H1 (cell line): ENCODE measurements around the gene TRIP13. TPM values are rescaled to one million over a fixed set of nuclear protein-coding genes. Genes with fewer than 3 reads are reported as not detected.

ENCODE experiments used
- CTCF ChIA-PET: fragments of 300-600 bp; sonication (Branson Sonifier 250); formaldehyde crosslinking; loops from one replicate; lab custom pipeline; 2021; ENCODE audit not compliant: partially characterized antibody; lab: Charles Lee
- POLR2A ChIA-PET: fragments of 300-600 bp; sonication (Branson Sonifier 250); formaldehyde crosslinking; loops from one replicate; lab custom pipeline; 2021; ENCODE audit warnings: inconsistent platforms; ENCODE audit not compliant: partially characterized antibody; lab: Charles Lee
- DNase-seq, 2 experiments: peaks; one replicate each; pipeline versions ENCODE4 v3.0.0 to v3.0.0-alpha.2; 2010 to 2022; ENCODE audit warnings: low spot score in 2 of 2, low read depth in 1 of 2, mixed read lengths in 1 of 2
- FAIRE-seq: peaks from 2 replicates; lab custom pipeline; 2011; peaks lifted over from hg19 to GRCh38; lab: Jason Lieb, UNC
- H2AFZ ChIP-seq: 2 replicates; pipeline ENCODE4 v1.8.1; 2012; ENCODE audit warnings: low read length, inconsistent platforms
- H2AK5ac ChIP-seq: 2 replicates; pipeline ENCODE4 v1.6.1; 2013; ENCODE audit warnings: low read depth, low read length
- H2BK120ac ChIP-seq: replicated peaks from 2 replicates; pipeline ENCODE3; 2013; ENCODE audit warnings: low read depth, low read length, inconsistent platforms
- H2BK12ac ChIP-seq: 2 replicates; pipeline ENCODE4 v1.6.1; 2013; ENCODE audit warnings: low read depth, low read length
- H2BK15ac ChIP-seq: 2 replicates; pipeline ENCODE4 v1.6.1; 2013; ENCODE audit warnings: low read length
- H2BK20ac ChIP-seq: 2 replicates; pipeline ENCODE4 v1.6.1; 2013; ENCODE audit warnings: low read length
- H2BK5ac ChIP-seq: 2 replicates; pipeline ENCODE4 v1.6.1; 2013; ENCODE audit warnings: low read depth, low read length
- H3K14ac ChIP-seq: 2 replicates; pipeline ENCODE4 v1.6.1; 2013; ENCODE audit warnings: inconsistent platforms; ENCODE audit not compliant: insufficient read length
- H3K18ac ChIP-seq: 2 replicates; pipeline ENCODE4 v1.6.1; 2013; ENCODE audit warnings: low read length; ENCODE audit errors: extremely low read depth
- H3K23ac ChIP-seq: 2 replicates; pipeline ENCODE4 v1.6.1; 2013; ENCODE audit warnings: inconsistent platforms; ENCODE audit not compliant: insufficient read length
- H3K23me2 ChIP-seq: 2 replicates; pipeline ENCODE4 v1.6.1; 2013; ENCODE audit warnings: low read depth, low read length
- H3K27ac ChIP-seq: 2 replicates; pipeline ENCODE4 v1.6.1; 2011; ENCODE audit warnings: low read depth, low read length, inconsistent platforms
- H3K27me3 ChIP-seq, 4 experiments: replicated peaks in 1 of 4; 1 replicate in 1 of 4; 2 replicates in 3 of 4; pipeline versions ENCODE4 v1.6.1 to v1.8.1; 2011 to 2013; ENCODE audit warnings: low read length in 3 of 4, mild to moderate bottlenecking in 3 of 4, inconsistent platforms in 2 of 4, mixed read lengths in 2 of 4, moderate library complexity in 1 of 4; ENCODE audit not compliant: control insufficient read depth in 3 of 4, insufficient read depth in 3 of 4; ENCODE audit errors: extremely low read depth in 1 of 4
- H3K36me3 ChIP-seq, 4 experiments: 2 replicates each; pipeline versions ENCODE4 v1.6.1 to v1.8.1; 2011 to 2013; ENCODE audit warnings: mild to moderate bottlenecking in 4 of 4, low read length in 3 of 4, moderate library complexity in 2 of 4, control low read depth in 1 of 4, inconsistent platforms in 1 of 4; ENCODE audit not compliant: insufficient read depth in 4 of 4, control insufficient read depth in 2 of 4
- H3K4ac ChIP-seq: replicated peaks from 2 replicates; pipeline ENCODE3; 2013; ENCODE audit warnings: low read length, low read depth, mixed read lengths, inconsistent platforms; ENCODE audit not compliant: insufficient read length
- H3K4me1 ChIP-seq, 4 experiments: replicated peaks in 1 of 4; 1 replicate in 1 of 4; 2 replicates in 3 of 4; pipeline versions ENCODE4 v1.6.1 to v1.8.1; 2011 to 2013; ENCODE audit warnings: low read length in 3 of 4, inconsistent platforms in 2 of 4, mixed read lengths in 1 of 4; ENCODE audit not compliant: insufficient read depth in 4 of 4, control insufficient read depth in 3 of 4
- H3K4me2 ChIP-seq, 2 experiments: 2 replicates each; pipeline versions ENCODE4 v1.6.1 to v1.8.1; 2011 to 2013; ENCODE audit warnings: low read depth in 2 of 2, low read length in 2 of 2, control low read depth in 1 of 2, inconsistent platforms in 1 of 2, mild to moderate bottlenecking in 1 of 2; ENCODE audit not compliant: insufficient read depth in 1 of 2
- H3K4me3 ChIP-seq, 4 experiments: fragments of 200-600, 300-600 bp in 1 of 4; sonication (generic), shearing (Covaris generic), sonication (Bioruptor Twin) in 1 of 4; 2 replicates each; pipeline versions ENCODE4 v1.5.1 to v1.8.1; 2011 to 2016; ENCODE audit warnings: low read length in 4 of 4, low read depth in 3 of 4, control low read depth in 2 of 4, inconsistent platforms in 2 of 4, mild to moderate bottlenecking in 2 of 4, mixed read lengths in 1 of 4, moderate library complexity in 1 of 4; ENCODE audit not compliant: insufficient read depth in 2 of 4; ENCODE audit errors: extremely low read depth in 1 of 4
- H3K56ac ChIP-seq: replicated peaks from 2 replicates; pipeline ENCODE3; 2013; ENCODE audit warnings: low read depth, mild to moderate bottlenecking, mixed read lengths, low read length, inconsistent platforms; ENCODE audit not compliant: insufficient read length
- H3K79me1 ChIP-seq: 2 replicates; pipeline ENCODE4 v1.6.1; 2013; ENCODE audit warnings: low read depth, low read length, control low read depth
- H3K79me2 ChIP-seq, 2 experiments: 2 replicates each; pipeline versions ENCODE4 v1.6.1 to v1.8.1; 2012 to 2013; ENCODE audit warnings: low read length in 2 of 2, mild to moderate bottlenecking in 2 of 2, inconsistent platforms in 1 of 2; ENCODE audit not compliant: insufficient read depth in 2 of 2, control insufficient read depth in 1 of 2
- H3K9ac ChIP-seq, 4 experiments: replicated peaks in 1 of 4; 1 replicate in 1 of 4; 2 replicates in 3 of 4; pipeline versions ENCODE4 v1.6.1 to v1.8.1; 2011 to 2013; ENCODE audit warnings: low read depth in 3 of 4, low read length in 3 of 4, control low read depth in 2 of 4, mild to moderate bottlenecking in 2 of 4, moderate library complexity in 2 of 4, inconsistent platforms in 1 of 4; ENCODE audit errors: extremely low read depth in 1 of 4
- H3K9me3 ChIP-seq, 2 experiments: 2 replicates each; pipeline versions ENCODE4 v1.6.1 to v1.8.1; 2012 to 2013; ENCODE audit warnings: mild to moderate bottlenecking in 2 of 2, moderate library complexity in 2 of 2, control low read depth in 1 of 2, inconsistent platforms in 1 of 2, low read depth in 1 of 2, low read length in 1 of 2, mixed read lengths in 1 of 2; ENCODE audit not compliant: insufficient read depth in 2 of 2
- H4K20me1 ChIP-seq, 2 experiments: replicated peaks in 1 of 2; 2 replicates each; pipeline versions ENCODE3 to v1.8.1; 2011 to 2013; ENCODE audit warnings: inconsistent platforms in 2 of 2, low read length in 2 of 2, mild to moderate bottlenecking in 1 of 2; ENCODE audit not compliant: insufficient read depth in 2 of 2, control insufficient read depth in 1 of 2
- H4K5ac ChIP-seq: 2 replicates; pipeline ENCODE4 v1.6.1; 2013; ENCODE audit warnings: low read length, low read depth, mixed read lengths, inconsistent platforms; ENCODE audit not compliant: insufficient read length
- H4K8ac ChIP-seq: 2 replicates; pipeline ENCODE4 v1.8.0; 2013; ENCODE audit warnings: mild to moderate bottlenecking, moderate library complexity, low read length, inconsistent platforms; ENCODE audit not compliant: insufficient read depth; ENCODE audit errors: extremely low read depth
- H4K91ac ChIP-seq: replicated peaks from 2 replicates; pipeline ENCODE3; 2013; ENCODE audit warnings: low read length, mixed read lengths, inconsistent platforms; ENCODE audit not compliant: insufficient read length
- CHD2 ChIP-seq: IDR thresholded peaks from 2 replicates; pipeline ENCODE4 v1.6.1; 2012; ENCODE audit warnings: low read length, improper control_type of control experiment
- EZH2 ChIP-seq: fragments of 200-600 bp; sonication (generic); IDR thresholded peaks from 2 replicates; pipeline ENCODE4 v1.7.1; 2012; ENCODE audit warnings: low read depth, mild to moderate bottlenecking, moderate library complexity, low read length, inconsistent platforms; ENCODE audit not compliant: severe bottlenecking
- FOSL1 ChIP-seq: IDR thresholded peaks from 2 replicates; pipeline ENCODE4 v1.6.1; 2011; ENCODE audit warnings: mild to moderate bottlenecking, low read depth, low read length, moderate library complexity; ENCODE audit not compliant: insufficient read depth
- KDM1A ChIP-seq: fragments of 200-600, 300-600 bp; sonication (generic); IDR thresholded peaks from 2 replicates; pipeline ENCODE4 v1.7.1; 2016; ENCODE audit warnings: mild to moderate bottlenecking, low read length, borderline replicate concordance
- PHF8 ChIP-seq: fragments of 200-600 bp; sonication (generic); conservative IDR thresholded peaks from 2 replicates; pipeline ENCODE4 v1.7.1; 2012; ENCODE audit warnings: low read depth, mild to moderate bottlenecking, inconsistent platforms, low read length, moderate library complexity
- RBBP5 ChIP-seq: IDR thresholded peaks from 2 replicates; pipeline ENCODE4 v1.7.1; 2012; ENCODE audit warnings: low read depth, mild to moderate bottlenecking, inconsistent platforms, low read length, moderate library complexity, borderline replicate concordance
- RNF2 ChIP-seq: fragments of 200-900, 300-1000 bp; sonication (generic); IDR thresholded peaks from 2 replicates; pipeline ENCODE4 v1.7.1; 2016; ENCODE audit warnings: borderline replicate concordance, low read depth, mild to moderate bottlenecking, antibody characterized with exemption, low read length; ENCODE audit not compliant: poor library complexity, severe bottlenecking; ENCODE audit errors: missing control alignments
- SUZ12 ChIP-seq: fragments of 200-600 bp; sonication (generic); IDR thresholded peaks from 2 replicates; pipeline ENCODE4 v1.6.1; 2012; ENCODE audit warnings: mild to moderate bottlenecking, inconsistent platforms, low read length, moderate library complexity, mixed read lengths
- ZNF274 ChIP-seq: IDR thresholded peaks from 2 replicates; pipeline ENCODE4 v1.7.0; 2012; ENCODE audit warnings: low read length, borderline replicate concordance; ENCODE audit errors: extremely low read depth
- WGBS, 2 experiments: shearing (Covaris generic) in 1 of 2; methylation state at CpG; one replicate each; pipeline versions ENCODE4 v1.1.6 to v1.1.7; 2013 to 2015; ENCODE audit warnings: low lambda C conversion rate in 2 of 2, mixed read lengths in 2 of 2, inconsistent platforms in 1 of 2, low coverage in 1 of 2, missing lambda C conversion rate in 1 of 2; ENCODE audit not compliant: insufficient replicate concordance in 2 of 2, insufficient coverage in 1 of 2, insufficient read length in 1 of 2; ENCODE audit errors: extremely low coverage in 1 of 2, missing lambda C conversion rate in 1 of 2; 5-methylcytosine and 5-hydroxymethylcytosine counted together
- polyA plus RNA-seq, 7 experiments: library from polyadenylated mRNA; depleted of rRNA in 3 of 7; stranded (reverse) in 5 of 7; unstranded in 2 of 7; fragments of >200 nt in 5 of 7; fragments of 200-250 nt in 2 of 7; gene quantifications; 1 replicate in 5 of 7; 2 replicates in 1 of 7; 4 replicates in 1 of 7; pipeline versions ENCODE4 v1.2.1 to v1.2.3, GENCODE V29; 2011 to 2013; ENCODE audit warnings: missing spikeins in 2 of 7, mixed read lengths in 2 of 7
- total RNA-seq: library from RNA; stranded (reverse); fragmentation: NEBNext Ultra II Directional; extraction: Animal tissue kit (Norgen Biotek cat#: 25700); gene quantifications from 2 replicates; pipeline ENCODE4 v1.2.1, GENCODE V29; 2021
- TF ChIP-seq, protein P1 (sequence below), 3 experiments: IDR thresholded peaks; 1 replicate in 2 of 3; 2 replicates in 1 of 3; pipeline versions ENCODE4 v1.5.1 to v1.6.1; 2011; ENCODE audit warnings: low read length in 3 of 3, mild to moderate bottlenecking in 3 of 3, inconsistent platforms in 2 of 3, low read depth in 1 of 3, moderate library complexity in 1 of 3; ENCODE audit not compliant: insufficient read depth in 1 of 3; ENCODE audit errors: control extremely low read depth in 1 of 3

The TRIP13 gene
- total and polyA plus RNA-seq, 2 of the 8 experiments (the other 6 are each of a cell fraction or from before 2014, with no cell fraction given) = 20.0 to 39.2 TPM

DNA sequence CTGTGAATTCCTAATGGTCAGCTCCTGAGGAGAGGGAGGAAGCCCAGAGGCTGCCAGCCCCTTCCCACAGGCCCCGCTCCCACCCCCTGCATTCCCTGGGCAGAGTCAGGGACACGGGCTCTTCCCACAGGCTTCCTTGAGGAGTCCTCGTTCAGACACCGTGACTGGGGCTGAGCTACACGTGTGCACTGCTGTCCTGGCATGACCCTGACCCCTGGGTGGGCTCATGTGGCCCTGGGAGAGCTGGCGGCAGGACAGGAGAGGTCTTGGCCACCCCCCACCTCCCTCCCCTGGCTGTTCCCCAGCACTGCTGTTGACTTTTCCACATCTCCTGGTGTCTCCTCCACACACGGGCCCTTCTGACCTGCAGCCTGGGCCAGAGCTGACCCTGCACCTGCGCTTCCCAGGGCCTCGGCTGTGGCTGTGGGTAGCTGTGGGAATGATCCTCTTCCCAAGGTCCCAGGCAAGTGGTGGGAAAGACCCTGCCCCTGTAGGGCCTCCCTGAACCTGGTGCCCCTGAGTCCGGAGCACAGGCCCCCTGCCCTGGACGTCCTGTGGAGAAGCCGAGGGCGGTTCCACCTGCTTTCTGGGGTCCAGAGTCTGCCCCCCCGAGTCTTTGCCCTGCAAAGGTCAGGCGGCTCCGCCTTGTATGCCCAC, 59.4 kb downstream of the TRIP13 start:
- no peaks in the 10 kb centered on the region for H4K20me1 ChIP-seq
- H4K8ac ChIP-seq = peak overlapping the region; percentile 86
- H3K4me1 ChIP-seq = no peaks in the 10 kb centered on the region
- H3K27ac ChIP-seq = no peak overlapping the region
- no peak overlapping the region for H3K4me3 ChIP-seq
- no peaks in the 10 kb centered on the region for H3K79me1 ChIP-seq
- no peak overlapping the region for H2BK120ac ChIP-seq
- H3K4ac ChIP-seq = no peak overlapping the region
- H3K79me2 ChIP-seq = no peaks in the 10 kb centered on the region
- FAIRE-seq = no peak
- H2BK20ac ChIP-seq = no peak overlapping the region
- H3K23me2 ChIP-seq = no peaks in the 10 kb centered on the region
- 83% methylated on average over 14 of the region's 16 CpGs; no CpG with 5 or more reads in 1 of the 2 experiments for WGBS, 2 experiments
- H3K27me3 ChIP-seq = no peaks in the 10 kb centered on the region
- H3K23ac ChIP-seq = no peak overlapping the region
- H2BK5ac ChIP-seq = no peak overlapping the region
- H4K5ac ChIP-seq = no peak overlapping the region
- H3K9ac ChIP-seq = no peak overlapping the region
- POLR2A ChIA-PET = no interaction called here
- no peak overlapping the region for H2BK12ac ChIP-seq
- H3K9me3 ChIP-seq = no peaks in the 10 kb centered on the region
- no peak overlapping the region for H2BK15ac ChIP-seq
- no peaks in the 10 kb centered on the region for H3K36me3 ChIP-seq
- H2AK5ac ChIP-seq = no peak overlapping the region
- CTCF ChIA-PET = interaction anchor here (1.0 to 1.5 kb wide), 3 partner anchors 31 to 221 kb away, joined by 3 to 4 read pairs (median 3); no protein-coding TSS in a partner anchor
- H4K91ac ChIP-seq = no peak overlapping the region
- no peak overlapping the region for H3K56ac ChIP-seq
- no peak overlapping the region for H3K14ac ChIP-seq
- no peak overlapping the region for H3K4me2 ChIP-seq
- no peak overlapping the region for H2AFZ ChIP-seq
- no peak for DNase-seq
- no peak overlapping the region for H3K18ac ChIP-seq
- TF ChIP-seq RNF2 = no peak
- no peak for TF ChIP-seq SUZ12
- no peak for TF ChIP-seq PHF8
- TF ChIP-seq KDM1A = no peak
- TF ChIP-seq CHD2 = no peak
- TF ChIP-seq ZNF274 = no peak
- no peak for TF ChIP-seq EZH2
- TF ChIP-seq RBBP5 = no peak
- no peak for TF ChIP-seq FOSL1
- TF ChIP-seq, protein P1, sequence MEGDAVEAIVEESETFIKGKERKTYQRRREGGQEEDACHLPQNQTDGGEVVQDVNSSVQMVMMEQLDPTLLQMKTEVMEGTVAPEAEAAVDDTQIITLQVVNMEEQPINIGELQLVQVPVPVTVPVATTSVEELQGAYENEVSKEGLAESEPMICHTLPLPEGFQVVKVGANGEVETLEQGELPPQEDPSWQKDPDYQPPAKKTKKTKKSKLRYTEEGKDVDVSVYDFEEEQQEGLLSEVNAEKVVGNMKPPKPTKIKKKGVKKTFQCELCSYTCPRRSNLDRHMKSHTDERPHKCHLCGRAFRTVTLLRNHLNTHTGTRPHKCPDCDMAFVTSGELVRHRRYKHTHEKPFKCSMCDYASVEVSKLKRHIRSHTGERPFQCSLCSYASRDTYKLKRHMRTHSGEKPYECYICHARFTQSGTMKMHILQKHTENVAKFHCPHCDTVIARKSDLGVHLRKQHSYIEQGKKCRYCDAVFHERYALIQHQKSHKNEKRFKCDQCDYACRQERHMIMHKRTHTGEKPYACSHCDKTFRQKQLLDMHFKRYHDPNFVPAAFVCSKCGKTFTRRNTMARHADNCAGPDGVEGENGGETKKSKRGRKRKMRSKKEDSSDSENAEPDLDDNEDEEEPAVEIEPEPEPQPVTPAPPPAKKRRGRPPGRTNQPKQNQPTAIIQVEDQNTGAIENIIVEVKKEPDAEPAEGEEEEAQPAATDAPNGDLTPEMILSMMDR (IDR thresholded peaks at IDR 0.05; ENCODE audit: control extremely low read depth in 1 of 3, insufficient read depth in 1 of 3, low read depth in 1 of 3, low read length in 3 of 3) = no peak
